Gastrocnemius medialis (tissue), 4 donors: ENCODE results near the gene WASHC2A. TPM values are rescaled to one million over a fixed set of nuclear protein-coding genes. Genes with fewer than 3 reads are reported as not detected.
"Not testable (repeated sequence)": the region's sequence is repeated elsewhere in the genome, so short reads cannot be mapped to it uniquely, and the experiment has no call there.

Experiments
- ATAC-seq, 2 donors: fragments of 150-250 bp; one replicate each; pipeline ENCODE4 v1.9.1; 2016
- DNase-seq, 2 donors: peaks; one replicate each; pipeline ENCODE4 v3.0.0-alpha.2; 2019
- H3K27ac ChIP-seq, 4 donors: fragments of 200-600 bp; sonication (generic); 1 replicate in 1 of 4; 2 replicates in 3 of 4; pipeline ENCODE4 v1.5.1; 2016 to 2018; ENCODE audit warnings: mild to moderate bottlenecking in 2 of 4, moderate library complexity in 1 of 4
- H3K27me3 ChIP-seq, 3 donors: fragments of 200-600 bp; sonication (generic) in 2 of 3; 1 replicate in 1 of 3; 2 replicates in 2 of 3; pipeline versions ENCODE4 v1.5.1 to v1.6.0; 2016 to 2019; ENCODE audit warnings: mild to moderate bottlenecking in 1 of 3, moderate library complexity in 1 of 3
- H3K36me3 ChIP-seq, 2 donors: fragments of 200-600 bp; sonication (generic) in 1 of 2; one replicate each; pipeline ENCODE4 v1.5.1; 2017 to 2018
- H3K4me1 ChIP-seq, 2 donors: fragments of 200-600 bp; sonication (generic) in 1 of 2; one replicate each; pipeline ENCODE4 v1.5.1; 2016 to 2017; ENCODE audit warnings: mild to moderate bottlenecking in 2 of 2
- H3K4me3 ChIP-seq, 4 donors: fragments of 200-600 bp; sonication (generic) in 3 of 4; 1 replicate in 1 of 4; 2 replicates in 3 of 4; pipeline ENCODE4 v1.5.1; 2016 to 2019; ENCODE audit warnings: mild to moderate bottlenecking in 2 of 4
- H3K9me3 ChIP-seq, 3 donors: fragments of 200-600 bp; sonication (generic) in 2 of 3; 1 replicate in 1 of 3; 2 replicates in 2 of 3; pipeline ENCODE4 v1.5.1; 2016 to 2019
- in situ Hi-C, 4 donors: fragments of 200-750 bp; cut with MboI; loops; one replicate each; pipeline versions ENCODE4 v1.15.0 to v1.8.0; 2017; ENCODE audit warnings: low sequenced_read_pairs in 4 of 4
- intact Hi-C: fragments of 100-400 bp; cut with DNase I; formaldehyde crosslinking; loops from one replicate; pipeline ENCODE4 v1.15.1; 2023; ENCODE audit warnings: low total_unique reads
- total RNA-seq, 4 donors: library from RNA; depleted of rRNA; stranded (reverse); fragments of >200 nt; gene quantifications; one replicate each; pipeline versions ENCODE4 v1.1.0 to v1.2.3, GENCODE V29; 2016

Gene WASHC2A
- total RNA-seq, 4 donors from 2014 or later = 19.7 to 24.9 (median 22.3) TPM

DNA sequence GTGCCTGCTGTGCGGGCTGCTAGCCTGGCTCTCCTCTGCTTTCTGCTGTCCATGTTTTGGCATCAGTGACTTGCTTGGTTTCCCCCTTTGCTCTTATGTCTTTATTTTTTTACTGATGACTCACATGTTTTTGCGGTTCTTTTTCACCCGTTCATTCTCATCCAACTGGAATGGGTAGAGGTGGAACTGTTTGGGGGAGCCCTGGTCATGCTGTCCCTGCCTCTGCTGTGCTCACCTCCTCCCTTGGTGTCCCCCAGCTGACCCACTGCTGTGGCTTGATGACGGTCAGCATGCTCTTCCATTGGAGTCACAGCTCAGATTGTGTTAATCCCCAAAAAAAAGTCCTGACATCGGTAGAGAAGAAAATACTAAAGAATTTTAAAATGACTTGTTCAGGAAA, 26.9 kb downstream of the WASHC2A start:
- H3K27ac ChIP-seq, H3K4me1 ChIP-seq, in situ Hi-C loops, H3K9me3 ChIP-seq, H3K4me3 ChIP-seq, H3K27me3 ChIP-seq, intact Hi-C loops, ATAC-seq, DNase-seq, H3K36me3 ChIP-seq: not testable (repeated sequence)

DNA sequence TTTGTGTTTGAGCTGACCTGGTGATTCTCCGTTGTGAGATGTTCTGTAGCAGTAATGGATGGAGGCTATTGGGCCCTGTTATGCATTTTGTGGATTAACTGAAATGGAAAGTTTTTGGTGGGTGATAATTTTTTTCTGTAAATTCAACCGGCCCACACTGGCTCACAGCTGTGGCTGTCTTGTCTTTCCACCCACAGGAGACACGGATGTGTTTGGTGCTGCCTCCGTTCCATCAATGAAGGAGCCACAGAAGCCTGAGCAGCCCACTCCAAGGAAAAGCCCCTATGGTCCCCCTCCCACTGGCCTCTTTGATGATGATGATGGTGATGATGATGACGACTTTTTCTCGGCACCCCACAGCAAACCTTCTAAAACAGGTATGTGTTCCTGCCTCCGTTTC, 27.6 kb downstream of the WASHC2A start:
- ATAC-seq, H3K27ac ChIP-seq, H3K4me3 ChIP-seq, in situ Hi-C loops, H3K9me3 ChIP-seq, DNase-seq, H3K36me3 ChIP-seq, intact Hi-C loops, H3K27me3 ChIP-seq, H3K4me1 ChIP-seq: not testable (repeated sequence)

DNA sequence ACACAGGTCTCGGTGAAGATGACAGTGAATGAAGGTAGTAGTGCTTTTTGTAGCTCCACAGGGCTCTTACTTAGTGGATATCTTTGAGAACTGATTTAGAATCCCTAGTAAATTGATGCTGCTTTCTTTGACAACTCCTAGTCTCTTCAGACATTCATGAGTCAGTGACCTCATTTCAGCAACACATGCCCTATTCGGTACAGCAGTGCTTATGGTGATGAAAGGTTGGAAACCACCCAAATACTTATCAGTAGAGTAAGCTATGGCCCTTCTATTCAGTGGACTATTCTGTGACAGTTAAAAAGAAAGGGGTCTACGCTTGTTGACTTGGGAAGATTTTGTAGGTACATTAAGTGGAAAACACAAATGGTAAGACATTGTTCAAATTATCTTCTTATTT, 29.0 kb downstream of the WASHC2A start:
- H3K27me3 ChIP-seq, ATAC-seq, intact Hi-C loops, H3K4me3 ChIP-seq, H3K27ac ChIP-seq, H3K4me1 ChIP-seq, H3K9me3 ChIP-seq, DNase-seq, in situ Hi-C loops: not testable (repeated sequence)
- peaks cover 0 to 11% of the 10 kb centered on the region in 2 donors for H3K36me3 ChIP-seq

DNA sequence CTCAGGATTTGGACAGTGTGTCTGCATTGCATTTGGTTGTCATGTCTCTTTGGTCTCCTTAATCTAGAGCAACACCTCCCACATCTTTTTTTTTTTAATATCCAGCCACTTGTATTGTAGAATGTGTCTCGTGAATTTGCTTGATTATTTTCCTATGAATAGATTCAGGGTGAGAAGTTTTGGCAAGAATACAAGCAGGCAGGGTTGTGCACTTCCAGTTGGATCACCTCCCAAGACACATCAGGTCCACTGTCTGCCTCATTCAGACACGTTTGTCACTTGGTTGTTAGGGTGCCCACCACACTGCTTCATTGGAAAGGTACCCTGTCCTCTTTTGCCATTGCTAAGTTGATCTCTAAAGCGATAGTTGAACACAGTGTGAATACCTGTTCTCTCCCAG, 30.9 kb downstream of the WASHC2A start:
- H3K4me1 ChIP-seq, in situ Hi-C loops, intact Hi-C loops, ATAC-seq, DNase-seq, H3K27ac ChIP-seq, H3K27me3 ChIP-seq, H3K9me3 ChIP-seq, H3K4me3 ChIP-seq: not testable (repeated sequence)
- peaks cover 0 to 11% of the 10 kb centered on the region in 2 donors for H3K36me3 ChIP-seq

DNA sequence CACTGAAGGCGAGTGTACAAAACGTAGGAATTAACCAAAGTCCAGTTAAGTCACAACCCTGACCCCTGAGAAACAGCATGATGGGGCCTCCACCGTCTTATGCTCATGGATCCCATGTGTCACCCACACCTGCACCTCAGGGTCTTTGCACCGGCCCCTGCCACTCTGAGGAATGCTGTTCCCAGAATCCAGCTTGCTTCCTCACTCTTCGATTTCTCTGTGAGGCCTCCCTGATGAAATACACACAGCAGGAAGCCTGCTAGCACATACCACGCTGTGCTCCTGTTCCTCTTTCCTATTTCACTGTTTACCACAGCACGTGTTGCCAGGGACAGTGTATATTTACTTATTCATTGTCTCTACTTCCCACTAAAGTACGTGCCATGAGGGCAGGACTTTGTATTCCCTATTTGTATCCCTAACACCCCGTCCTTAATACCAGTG, 33.4 kb downstream of the WASHC2A start:
- ATAC-seq, H3K4me3 ChIP-seq, H3K4me1 ChIP-seq, H3K27ac ChIP-seq, intact Hi-C loops, in situ Hi-C loops, H3K9me3 ChIP-seq, H3K27me3 ChIP-seq, DNase-seq: not testable (repeated sequence)
- peaks cover 0 to 11% of the 10 kb centered on the region in 2 donors for H3K36me3 ChIP-seq

DNA sequence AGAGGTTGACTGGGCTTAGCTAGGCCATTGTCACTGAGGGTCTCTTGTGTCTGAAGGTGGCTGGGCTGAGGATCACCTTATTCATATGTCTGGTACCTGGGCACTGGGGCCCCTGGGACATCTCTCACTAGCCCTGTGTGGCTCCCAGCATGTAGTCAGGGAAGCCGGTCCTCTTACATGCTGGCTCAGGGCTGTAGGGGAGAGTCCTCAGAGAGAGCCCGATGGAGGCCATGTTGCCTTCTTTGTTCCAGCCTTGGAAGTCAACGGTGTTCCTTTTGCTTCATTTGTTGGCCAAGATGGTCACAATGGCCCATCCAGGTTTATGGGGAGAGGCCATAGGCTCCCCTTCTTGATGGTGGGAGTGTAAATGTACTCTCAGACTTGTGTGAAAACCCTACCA, 34.0 kb downstream of the WASHC2A start:
- H3K9me3 ChIP-seq, H3K27ac ChIP-seq, in situ Hi-C loops, DNase-seq, H3K4me3 ChIP-seq, ATAC-seq, intact Hi-C loops, H3K27me3 ChIP-seq, H3K4me1 ChIP-seq: not testable (repeated sequence)
- H3K36me3 ChIP-seq = peaks cover 0 to 11% of the 10 kb centered on the region in 2 donors

DNA sequence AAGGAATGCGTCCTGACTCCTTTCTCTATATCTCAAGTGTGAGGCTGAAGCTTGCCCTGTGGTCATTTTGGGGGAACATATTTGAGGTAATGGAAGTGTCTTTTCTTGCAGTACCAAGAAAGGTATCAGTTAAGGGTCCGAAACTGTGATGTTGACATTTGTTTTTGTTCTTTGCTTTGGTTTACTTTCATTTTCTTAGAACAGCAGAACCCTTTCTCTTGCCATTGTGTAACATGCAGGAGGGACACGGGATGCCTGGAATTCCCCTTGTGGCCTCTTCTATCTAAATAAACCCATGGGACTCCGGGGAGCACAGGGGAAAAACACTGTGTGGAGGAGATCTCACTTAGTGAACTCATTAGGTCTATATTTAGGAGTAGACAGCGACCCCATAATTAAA, 34.5 kb downstream of the WASHC2A start:
- DNase-seq, H3K9me3 ChIP-seq, H3K27ac ChIP-seq, H3K27me3 ChIP-seq, intact Hi-C loops, H3K4me3 ChIP-seq, in situ Hi-C loops, ATAC-seq, H3K4me1 ChIP-seq: not testable (repeated sequence)
- H3K36me3 ChIP-seq = peaks cover 0 to 11% of the 10 kb centered on the region in 2 donors

DNA sequence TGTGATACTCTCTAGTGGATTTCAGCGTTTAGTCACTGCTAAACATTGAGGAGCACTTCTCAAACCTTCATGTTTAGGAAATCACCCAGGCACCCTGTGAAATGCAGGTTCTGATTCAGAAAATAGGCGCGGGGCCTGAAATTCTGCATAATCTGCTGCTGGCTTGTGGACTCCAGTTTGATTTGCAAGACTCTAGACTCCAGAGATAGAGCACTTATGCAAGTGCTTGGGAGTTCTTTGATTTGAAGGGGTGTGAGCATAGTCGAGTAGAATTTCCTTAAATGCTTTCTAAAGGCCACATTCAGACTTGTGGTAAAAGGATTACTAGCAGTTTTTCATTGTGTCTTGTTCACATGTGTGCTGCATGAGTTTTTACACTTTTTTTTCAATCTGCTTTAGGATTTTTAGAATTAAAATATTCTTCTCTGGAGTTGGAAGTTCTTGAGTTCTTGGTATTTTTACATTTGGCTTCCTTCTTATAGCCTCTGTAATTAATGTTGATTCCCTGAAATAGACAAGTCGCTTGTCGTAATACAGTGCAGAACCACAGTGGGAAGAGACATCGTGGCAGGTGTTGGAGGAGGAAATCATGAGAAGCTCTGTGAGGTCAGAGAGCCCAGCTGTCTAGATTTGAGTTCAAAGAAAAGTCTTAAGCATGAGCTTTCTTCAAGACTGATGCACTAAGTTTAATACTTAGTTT, 41.4 kb downstream of the WASHC2A start:
- H3K36me3 ChIP-seq, H3K27ac ChIP-seq, DNase-seq, H3K27me3 ChIP-seq, ATAC-seq, in situ Hi-C loops, H3K9me3 ChIP-seq, H3K4me1 ChIP-seq, H3K4me3 ChIP-seq, intact Hi-C loops: not testable (repeated sequence)

DNA sequence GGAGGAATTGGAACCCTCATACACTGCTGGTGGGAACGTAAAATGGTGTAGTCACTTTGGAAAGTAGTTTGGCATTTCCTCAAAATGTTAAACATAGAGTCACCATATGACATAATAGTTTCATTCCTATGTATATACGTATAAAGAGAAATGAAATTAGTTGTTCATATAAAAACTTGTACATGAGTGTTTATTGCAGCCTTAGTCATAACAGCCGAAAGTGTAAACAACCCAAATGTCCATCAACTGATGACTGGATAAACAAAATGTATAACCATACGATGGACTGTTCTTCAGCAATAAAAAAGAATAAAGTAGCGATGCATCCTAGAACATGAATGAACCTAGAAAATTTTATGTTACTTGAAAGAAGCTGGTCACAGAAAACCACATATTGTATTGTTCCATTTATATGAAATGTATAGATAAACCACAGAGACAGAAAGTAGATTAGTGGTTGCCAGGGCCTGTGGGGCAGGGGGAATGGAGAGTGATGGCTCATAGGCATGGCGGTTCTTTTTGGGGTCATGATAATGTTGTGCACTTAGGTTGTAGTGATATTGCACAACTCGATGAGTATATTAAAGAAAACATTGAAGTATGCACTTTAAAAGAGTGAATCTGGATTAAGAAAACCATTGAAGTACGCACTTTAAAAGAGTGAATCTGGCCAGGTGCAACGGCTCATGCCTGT, 44.8 kb downstream of the WASHC2A start:
- H3K36me3 ChIP-seq, H3K4me3 ChIP-seq, ATAC-seq, H3K27me3 ChIP-seq, intact Hi-C loops, DNase-seq, H3K4me1 ChIP-seq, H3K9me3 ChIP-seq, in situ Hi-C loops, H3K27ac ChIP-seq: not testable (repeated sequence)

DNA sequence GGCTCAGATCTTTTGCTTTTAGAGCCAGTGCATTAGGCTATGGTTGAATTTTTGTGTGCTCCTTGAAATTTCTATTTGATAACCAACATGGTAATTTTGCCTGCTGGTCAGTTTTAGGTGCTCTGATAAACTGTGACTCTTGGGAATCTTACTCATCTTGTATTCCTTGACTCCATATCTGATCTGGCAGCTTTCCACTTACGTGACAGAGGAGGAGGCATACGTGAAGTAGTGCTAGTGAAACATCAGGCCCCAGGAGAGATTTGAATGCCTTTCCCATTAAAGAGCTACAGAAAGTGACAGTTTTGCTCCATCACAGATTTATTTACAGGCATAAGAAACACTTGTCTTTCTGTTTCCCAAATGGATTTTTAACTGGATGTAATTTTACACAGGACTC, 59.0 kb downstream of the WASHC2A start:
- H3K27ac ChIP-seq, in situ Hi-C loops, ATAC-seq, H3K9me3 ChIP-seq, H3K4me1 ChIP-seq, intact Hi-C loops, H3K27me3 ChIP-seq, DNase-seq, H3K4me3 ChIP-seq, H3K36me3 ChIP-seq: not testable (repeated sequence)

DNA sequence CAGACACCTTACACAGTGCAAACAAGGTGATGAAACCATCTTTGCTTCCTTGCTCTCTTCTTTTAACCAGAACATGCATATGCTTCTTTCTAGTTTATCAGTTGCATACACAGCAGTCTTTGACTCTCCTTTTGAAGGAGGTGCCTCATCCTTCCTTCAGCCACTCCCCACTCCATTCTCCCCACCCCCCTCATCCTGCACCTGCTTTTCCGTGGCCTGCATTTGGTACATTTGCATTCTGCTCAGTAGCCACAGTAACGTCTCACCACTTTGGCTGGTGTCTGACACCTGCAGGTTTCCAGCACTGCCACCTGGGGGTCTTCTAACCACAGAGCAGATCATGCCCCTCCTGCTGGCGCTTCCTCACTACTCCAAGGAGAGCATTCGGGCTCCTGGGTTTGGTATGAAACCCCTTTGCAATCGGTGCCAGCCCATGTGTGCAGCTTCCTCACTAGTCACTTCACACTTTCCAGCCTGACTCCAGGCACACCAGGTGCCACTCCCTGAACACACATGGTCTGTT, 60.1 kb downstream of the WASHC2A start:
- intact Hi-C loops, H3K4me1 ChIP-seq, H3K27ac ChIP-seq, H3K9me3 ChIP-seq, ATAC-seq, H3K27me3 ChIP-seq, DNase-seq, H3K4me3 ChIP-seq, in situ Hi-C loops: not testable (repeated sequence)
- peaks cover 0 to 14% of the 10 kb centered on the region in 2 donors for H3K36me3 ChIP-seq
